Panc1 (cell line): ENCODE measurements around the gene HCK.

Source experiments
- POLR2AphosphoS5 ChIP-seq: IDR thresholded peaks from 2 replicates; pipeline ENCODE4 v1.6.1; 2012; ENCODE audit warnings: mild to moderate bottlenecking, low read depth, low read length, moderate library complexity
- TCF7L2 ChIP-seq: IDR thresholded peaks from 2 replicates; pipeline ENCODE4 v1.6.1; 2011; ENCODE audit warnings: mild to moderate bottlenecking, low read depth, low read length, inconsistent platforms
- TF ChIP-seq, protein P1 (sequence below): fragments of 450-650 bp; IDR thresholded peaks from 2 replicates; pipeline ENCODE4 v1.5.1; 2017; ENCODE audit warnings: mild to moderate bottlenecking

DNA sequence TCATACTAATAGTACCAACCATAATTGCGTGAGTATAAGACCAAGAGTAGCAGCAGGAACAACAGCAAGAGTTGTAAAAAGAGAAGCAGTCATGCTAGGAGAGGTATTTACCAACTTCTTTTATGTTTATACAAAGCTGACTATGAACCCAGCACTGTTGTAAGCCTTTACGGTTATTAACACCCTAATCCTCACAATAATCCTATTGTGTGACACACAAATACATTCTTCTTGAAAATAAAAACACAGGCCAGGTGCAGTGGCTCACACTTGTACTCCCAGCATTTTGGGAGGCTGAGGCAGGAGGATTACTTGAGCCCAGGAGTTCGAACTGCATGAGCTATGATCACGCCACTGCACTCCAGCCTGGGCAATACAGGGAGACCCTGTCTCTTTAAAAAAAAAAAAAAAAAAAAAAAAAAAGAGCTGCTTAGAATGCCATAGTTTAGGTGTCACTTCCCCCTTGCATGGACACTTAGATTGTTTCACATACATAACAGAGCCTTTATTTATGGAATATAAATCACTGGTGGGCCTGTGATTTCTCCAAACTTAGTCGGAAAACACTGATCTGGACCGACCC is 20.2 kb downstream of the HCK start:
- TF ChIP-seq, protein P1, sequence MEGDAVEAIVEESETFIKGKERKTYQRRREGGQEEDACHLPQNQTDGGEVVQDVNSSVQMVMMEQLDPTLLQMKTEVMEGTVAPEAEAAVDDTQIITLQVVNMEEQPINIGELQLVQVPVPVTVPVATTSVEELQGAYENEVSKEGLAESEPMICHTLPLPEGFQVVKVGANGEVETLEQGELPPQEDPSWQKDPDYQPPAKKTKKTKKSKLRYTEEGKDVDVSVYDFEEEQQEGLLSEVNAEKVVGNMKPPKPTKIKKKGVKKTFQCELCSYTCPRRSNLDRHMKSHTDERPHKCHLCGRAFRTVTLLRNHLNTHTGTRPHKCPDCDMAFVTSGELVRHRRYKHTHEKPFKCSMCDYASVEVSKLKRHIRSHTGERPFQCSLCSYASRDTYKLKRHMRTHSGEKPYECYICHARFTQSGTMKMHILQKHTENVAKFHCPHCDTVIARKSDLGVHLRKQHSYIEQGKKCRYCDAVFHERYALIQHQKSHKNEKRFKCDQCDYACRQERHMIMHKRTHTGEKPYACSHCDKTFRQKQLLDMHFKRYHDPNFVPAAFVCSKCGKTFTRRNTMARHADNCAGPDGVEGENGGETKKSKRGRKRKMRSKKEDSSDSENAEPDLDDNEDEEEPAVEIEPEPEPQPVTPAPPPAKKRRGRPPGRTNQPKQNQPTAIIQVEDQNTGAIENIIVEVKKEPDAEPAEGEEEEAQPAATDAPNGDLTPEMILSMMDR: no peak
- TF ChIP-seq TCF7L2 (no peak), POLR2AphosphoS5 (no peak)
